ENCODE results near the gene CFAP69. TPM values are rescaled to one million over a fixed set of nuclear protein-coding genes. Genes with fewer than 3 reads are reported as not detected.

The CFAP69 gene
- total RNA-seq, 4 donors from 2014 or later, result 3.0 to 8.6 (median 7.5) TPM

DNA sequence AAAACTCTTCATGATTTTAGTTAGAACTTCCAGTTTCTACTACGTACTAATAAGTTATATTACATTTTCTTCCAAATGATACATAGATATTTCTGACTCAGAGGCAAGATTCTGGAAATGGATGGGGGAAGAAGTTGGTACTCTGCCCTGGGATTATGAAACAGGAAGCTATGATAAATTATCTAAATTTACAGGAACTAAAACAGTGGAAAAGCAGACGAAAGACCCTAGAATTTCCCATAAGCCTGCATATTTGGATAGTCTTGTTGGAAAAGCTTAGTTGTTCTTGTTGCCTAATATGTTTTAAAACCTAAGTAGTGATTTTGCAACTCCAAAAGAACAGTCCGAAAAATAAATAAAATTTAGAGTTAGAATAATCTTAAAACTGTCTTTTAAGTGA lies 21.8 kb downstream of the CFAP69 start:
- no peaks in the 10 kb centered on the region for H3K9me3 ChIP-seq
- 66% methylated on average over 3 of the region's 3 CpGs for WGBS
- no peaks in the 10 kb centered on the region for H3K27me3 ChIP-seq
- no peaks in the 10 kb centered on the region for H3K36me3 ChIP-seq
- no peak overlapping the region for H3K4me3 ChIP-seq
- TF ChIP-seq EP300 (IDR thresholded peaks at IDR 0.05), result no peak
- no peak for TF ChIP-seq CTCF (IDR thresholded peaks at IDR 0.05)
- TF ChIP-seq POLR2AphosphoS5 (IDR thresholded peaks at IDR 0.05), result peak in 1 of 2 donors; percentile 25
- TF ChIP-seq POLR2A (IDR thresholded peaks at IDR 0.05; ENCODE audit: low read depth), result no peak
- H3K27ac ChIP-seq (replicated peaks in 1 of 4), result peak overlapping the region in 2 of 4 donors; percentile 14 to 24
- intact Hi-C loops (cut with DNase I), result no loop called here
- no peaks in the 10 kb centered on the region for H3K4me1 ChIP-seq
- no peak for DNase-seq (ENCODE audit: extremely low spot score)

GRCh38 chr7:90267263-90267858 lies 22.4 kb downstream of the CFAP69 start:
- Histone ChIP-seq H3K27me3 (no peaks in the 10 kb centered on the region), H3K4me1 (no peaks in the 10 kb centered on the region), H3K36me3 (no peaks in the 10 kb centered on the region), H3K27ac (replicated peaks in 1 of 4) (peak overlapping the region in 3 of 4 donors; percentile 14 to 60 (median 24)), H3K9me3 (no peaks in the 10 kb centered on the region), H3K4me3 (no peak overlapping the region)
- intact Hi-C loops (cut with DNase I), result no loop called here
- no peak for DNase-seq (ENCODE audit: extremely low spot score)
- WGBS, result 86% methylated on average over 5 of the region's 5 CpGs
- TF ChIP-seq POLR2AphosphoS5 (IDR thresholded peaks at IDR 0.05), result no peak
- no peak for TF ChIP-seq POLR2A (IDR thresholded peaks at IDR 0.05; ENCODE audit: low read depth)
- TF ChIP-seq CTCF (IDR thresholded peaks at IDR 0.05), result no peak
- TF ChIP-seq EP300 (IDR thresholded peaks at IDR 0.05), result no peak

DNA sequence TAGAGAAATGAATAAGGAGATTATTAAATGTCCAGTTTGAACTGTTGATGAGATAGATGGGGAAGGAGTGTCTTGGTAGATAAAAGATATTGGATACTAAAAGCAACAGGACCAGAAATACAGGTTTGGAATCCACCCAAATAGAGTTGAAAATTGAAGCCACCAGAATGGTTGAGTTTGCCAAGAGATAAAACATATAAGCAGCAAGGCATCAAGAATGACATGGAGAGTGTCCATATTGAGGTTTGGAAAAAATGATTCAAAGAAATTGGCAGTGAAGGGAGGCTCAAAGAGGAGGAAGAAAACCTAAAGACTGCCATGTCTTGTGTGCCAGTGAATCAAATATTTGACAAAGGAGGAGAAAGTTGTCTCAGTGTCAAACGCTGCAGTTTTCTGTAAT lies 24.2 kb downstream of the CFAP69 start:
- Histone ChIP-seq H3K4me1 (no peaks in the 10 kb centered on the region), H3K27me3 (no peaks in the 10 kb centered on the region), H3K36me3 (no peaks in the 10 kb centered on the region), H3K27ac (replicated peaks in 1 of 4) (no peak overlapping the region), H3K9me3 (no peaks in the 10 kb centered on the region), H3K4me3 (no peak overlapping the region)
- TF ChIP-seq CTCF (IDR thresholded peaks at IDR 0.05) (no peak), POLR2A (IDR thresholded peaks at IDR 0.05; ENCODE audit: low read depth) (no peak), POLR2AphosphoS5 (IDR thresholded peaks at IDR 0.05) (no peak), EP300 (IDR thresholded peaks at IDR 0.05) (no peak)
- intact Hi-C loops (cut with DNase I), result no loop called here
- 87% methylated on average over 1 of the region's 1 CpG for WGBS
- DNase-seq (ENCODE audit: extremely low spot score), result no peak

DNA sequence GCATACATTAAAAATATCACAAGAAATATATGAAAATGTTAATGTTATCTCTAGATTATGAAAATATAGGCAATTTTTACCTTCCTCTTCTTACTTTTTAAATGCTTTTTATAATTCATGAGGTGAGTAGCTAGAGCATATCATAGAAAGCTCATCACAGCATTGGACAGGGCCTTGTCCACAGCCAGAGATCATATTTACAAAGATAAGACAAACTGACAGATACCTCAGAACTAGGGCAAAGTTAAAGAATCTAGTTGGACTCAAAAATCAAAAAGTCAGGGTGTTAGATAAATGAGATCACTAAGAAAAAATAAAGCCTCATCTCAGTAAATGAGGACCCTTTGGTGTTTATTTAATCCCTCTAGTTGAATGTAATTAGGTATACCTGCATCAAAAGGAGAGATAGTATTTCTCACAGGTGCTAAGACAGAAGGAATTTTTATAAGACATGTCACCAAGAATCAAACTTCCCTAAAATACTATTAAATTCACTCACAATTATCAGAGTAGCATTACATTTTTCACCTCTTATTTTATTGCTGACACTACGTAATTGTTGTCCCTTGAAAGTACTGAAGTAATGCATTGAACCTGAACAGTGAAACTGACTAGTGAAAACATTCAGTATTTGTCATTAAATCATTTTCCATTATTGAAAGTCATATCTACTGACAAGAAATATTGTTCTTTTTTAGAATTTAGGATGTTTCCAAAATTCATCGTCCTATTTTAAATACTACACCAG lies 25.6 kb downstream of the CFAP69 start:
- Histone ChIP-seq H3K9me3 (no peaks in the 10 kb centered on the region), H3K27ac (replicated peaks in 1 of 4) (no peak overlapping the region), H3K36me3 (no peaks in the 10 kb centered on the region), H3K4me3 (no peak overlapping the region), H3K4me1 (no peaks in the 10 kb centered on the region), H3K27me3 (no peaks in the 10 kb centered on the region)
- intact Hi-C loops (cut with DNase I), result no loop called here
- TF ChIP-seq POLR2A (IDR thresholded peaks at IDR 0.05; ENCODE audit: low read depth), result no peak
- no peak for TF ChIP-seq EP300 (IDR thresholded peaks at IDR 0.05)
- no peak for TF ChIP-seq CTCF (IDR thresholded peaks at IDR 0.05)
- no peak for TF ChIP-seq POLR2AphosphoS5 (IDR thresholded peaks at IDR 0.05)
- no peak for DNase-seq (ENCODE audit: extremely low spot score)
- WGBS, result 97% methylated on average over 2 of the region's 2 CpGs

Measured in esophagus muscularis mucosa (tissue), 4 donors.